Urinary bladder (tissue), 4 donors: Measurements from ENCODE around the gene TIGAR. TPM values are rescaled to one million over a fixed set of nuclear protein-coding genes. Genes with fewer than 3 reads are reported as not detected.

Source experiments
- DNase-seq: peaks from one replicate; pipeline ENCODE4 v3.0.0-alpha.2; 2015; ENCODE audit errors: extremely low spot score
- H3K27ac ChIP-seq: one replicate; pipeline ENCODE4 v1.5.1; 2013; ENCODE audit warnings: low read depth, mild to moderate bottlenecking, moderate library complexity
- H3K36me3 ChIP-seq: one replicate; pipeline ENCODE4 v1.6.1; 2013; ENCODE audit warnings: mild to moderate bottlenecking, moderate library complexity; ENCODE audit not compliant: insufficient read depth
- H3K4me1 ChIP-seq: one replicate; pipeline ENCODE4 v1.6.1; 2013; ENCODE audit warnings: mild to moderate bottlenecking, moderate library complexity; ENCODE audit not compliant: insufficient read depth
- H3K4me3 ChIP-seq: one replicate; pipeline ENCODE4 v1.5.1; 2013; ENCODE audit warnings: low read depth, low read length
- WGBS: extraction: QIAGEN DNeasy Blood & Tissue Kit; methylation state at CpG from one replicate; pipeline ENCODE4 v1.1.7; 2013; 5-methylcytosine and 5-hydroxymethylcytosine counted together
- polyA plus RNA-seq: library from polyadenylated mRNA; stranded (reverse); fragments of 200-250 nt; gene quantifications from one replicate; pipeline ENCODE4 v1.2.3, GENCODE V29; 2013
- total RNA-seq: library from RNA; depleted of rRNA; stranded (reverse); fragments of >200 nt; gene quantifications from one replicate; pipeline ENCODE4 v1.2.3, GENCODE V29; 2014
- donor health status: healthy with polysubstance abuse.
- donor health status: healthy.

The TIGAR gene
- total and polyA plus RNA-seq, 2 donors, result 3.6 to 5.8 TPM

- Histone ChIP-seq H3K4me3 (no peak overlapping the region), H3K36me3 (peaks cover 5% of the 10 kb centered on the region), H3K27ac (no peak overlapping the region), H3K4me1 (no peaks in the 10 kb centered on the region)
- no peak for DNase-seq
- 42% methylated on average over 4 of the region's 4 CpGs for WGBS
Measured at GRCh38 chr12:4353785-4354208, 32.8 kb downstream of the TIGAR start.

- Histone ChIP-seq H3K36me3 (peaks cover 5% of the 10 kb centered on the region), H3K4me1 (no peaks in the 10 kb centered on the region), H3K4me3 (no peak overlapping the region), H3K27ac (no peak overlapping the region)
- 56% methylated on average over 3 of the region's 3 CpGs for WGBS
- no peak for DNase-seq
Measured at GRCh38 chr12:4355156-4356040, 34.4 kb downstream of the TIGAR start.

GRCh38 chr12:4356041-4356327 is 35.0 kb downstream of the TIGAR start:
- no peak for DNase-seq
- Histone ChIP-seq H3K36me3 (peaks cover 5% of the 10 kb centered on the region), H3K27ac (no peak overlapping the region), H3K4me1 (no peaks in the 10 kb centered on the region), H3K4me3 (no peak overlapping the region)

- WGBS, result 90% methylated on average over 2 of the region's 2 CpGs
- Histone ChIP-seq H3K4me3 (no peak overlapping the region), H3K27ac (no peak overlapping the region), H3K36me3 (no peaks in the 10 kb centered on the region), H3K4me1 (no peaks in the 10 kb centered on the region)
- no peak for DNase-seq
Measured at GRCh38 chr12:4366090-4366489, 45.1 kb downstream of the TIGAR start.

GRCh38 chr12:4369548-4369947 is 48.5 kb downstream of the TIGAR start:
- no peaks in the 10 kb centered on the region for H3K4me1 ChIP-seq
- DNase-seq, result no peak
- no peak overlapping the region for H3K4me3 ChIP-seq
- H3K36me3 ChIP-seq, result no peaks in the 10 kb centered on the region
- 91% methylated on average over 4 of the region's 4 CpGs for WGBS
- no peak overlapping the region for H3K27ac ChIP-seq

- H3K36me3 ChIP-seq, result no peaks in the 10 kb centered on the region
- no peak overlapping the region for H3K4me3 ChIP-seq
- no peak for DNase-seq
- no peak overlapping the region for H3K27ac ChIP-seq
- 95% methylated on average over 31 of the region's 31 CpGs for WGBS
- no peaks in the 10 kb centered on the region for H3K4me1 ChIP-seq
Measured at GRCh38 chr12:4370265-4370664, 49.3 kb downstream of the TIGAR start.

- Histone ChIP-seq H3K4me1 (no peaks in the 10 kb centered on the region), H3K4me3 (no peak overlapping the region), H3K27ac (no peak overlapping the region), H3K36me3 (no peaks in the 10 kb centered on the region)
- 93% methylated on average over 2 of the region's 2 CpGs for WGBS
- DNase-seq, result no peak
Measured at GRCh38 chr12:4372653-4373052, 51.6 kb downstream of the TIGAR start.

GRCh38 chr12:4375449-4375848 is 54.4 kb downstream of the TIGAR start:
- H3K4me3 ChIP-seq, result no peak overlapping the region
- WGBS, result 85% methylated on average over 6 of the region's 6 CpGs
- H3K36me3 ChIP-seq, result no peaks in the 10 kb centered on the region
- H3K27ac ChIP-seq, result no peak overlapping the region
- H3K4me1 ChIP-seq, result no peaks in the 10 kb centered on the region
- no peak for DNase-seq

- no peak overlapping the region for H3K4me3 ChIP-seq
- no peaks in the 10 kb centered on the region for H3K36me3 ChIP-seq
- 84% methylated on average over 1 of the region's 1 CpG for WGBS
- DNase-seq, result no peak
- no peaks in the 10 kb centered on the region for H3K4me1 ChIP-seq
- no peak overlapping the region for H3K27ac ChIP-seq
Measured at GRCh38 chr12:4378772-4379171, 57.8 kb downstream of the TIGAR start.

- Histone ChIP-seq H3K4me3 (no peak within 1 kb of the TSS), H3K27ac (no peak within 1 kb of the TSS), H3K4me1 (no peaks in the 10 kb centered on the region), H3K36me3 (no peaks in the 10 kb centered on the region)
- 22% methylated on average over 7 of the region's 7 CpGs for WGBS
- DNase-seq, result no peak
Measured at GRCh38 chr12:4379405-4379804, 58.4 kb downstream of the TIGAR start, which contains the start of gene FGF23. Gene FGF23 (minus strand): TSS chr12:4379712. CDS start chr12:4379582, 130 bp downstream.

GRCh38 chr12:4380332-4380731 is 59.3 kb downstream of the TIGAR start:
- no peak for DNase-seq
- Histone ChIP-seq H3K4me3 (no peak overlapping the region), H3K4me1 (no peaks in the 10 kb centered on the region), H3K36me3 (no peaks in the 10 kb centered on the region), H3K27ac (no peak overlapping the region)
- WGBS, result 81% methylated on average over 4 of the region's 4 CpGs

GRCh38 chr12:4383304-4383865 is 62.4 kb downstream of the TIGAR start:
- no peak for DNase-seq
- no peak overlapping the region for H3K4me3 ChIP-seq
- H3K36me3 ChIP-seq, result no peaks in the 10 kb centered on the region
- H3K4me1 ChIP-seq, result no peaks in the 10 kb centered on the region
- WGBS, result 74% methylated on average over 8 of the region's 8 CpGs
- no peak overlapping the region for H3K27ac ChIP-seq

GRCh38 chr12:4386801-4387200 is 65.8 kb downstream of the TIGAR start:
- WGBS, result 82% methylated on average over 4 of the region's 4 CpGs
- H3K27ac ChIP-seq, result no peak overlapping the region
- H3K4me3 ChIP-seq, result no peak overlapping the region
- no peaks in the 10 kb centered on the region for H3K36me3 ChIP-seq
- no peaks in the 10 kb centered on the region for H3K4me1 ChIP-seq
- no peak for DNase-seq

GRCh38 chr12:4387607-4388006 is 66.6 kb downstream of the TIGAR start:
- Histone ChIP-seq H3K4me3 (no peak overlapping the region), H3K4me1 (no peaks in the 10 kb centered on the region), H3K36me3 (no peaks in the 10 kb centered on the region), H3K27ac (no peak overlapping the region)
- 89% methylated on average over 5 of the region's 5 CpGs for WGBS
- no peak for DNase-seq
